Renal pelvis (tissue), 4 donors: ENCODE results near the gene ATP6V1B1. TPM values are rescaled to one million over a fixed set of nuclear protein-coding genes. Genes with fewer than 3 reads are reported as not detected.

ENCODE experiments used
- DNase-seq: peaks from one replicate; pipeline ENCODE4 v3.0.0-alpha.2; 2013
- polyA plus RNA-seq, 3 donors: library from polyadenylated mRNA; unstranded; fragments of 120-200 nt; gene quantifications; one replicate each; pipeline ENCODE4 v1.2.1, GENCODE V29; 2013; ENCODE audit not compliant: insufficient read length in 3 of 3

The ATP6V1B1 gene
- polyA plus RNA-seq, 3 donors = 78.2 to 108 (median 78.6) TPM

GRCh38 chr2:70922235-70923234, 13.2 kb upstream of the ATP6V1B1 start:
- no peak for DNase-seq

GRCh38 chr2:70923378-70924015, 12.2 kb upstream of the ATP6V1B1 start:
- DNase-seq = no peak

- no peak for DNase-seq
These were observed 9.7 kb upstream of the ATP6V1B1 start for GRCh38 chr2:70926042-70926441.

- DNase-seq = no peak
These were observed 8.6 kb upstream of the ATP6V1B1 start for GRCh38 chr2:70927138-70927537.

- DNase-seq = no peak
These were observed 8.1 kb upstream of the ATP6V1B1 start for GRCh38 chr2:70927641-70928040.

GRCh38 chr2:70928366-70928765, 7.3 kb upstream of the ATP6V1B1 start:
- DNase-seq = no peak

GRCh38 chr2:70930371-70931329, 5.0 kb upstream of the ATP6V1B1 start:
- DNase-seq = no peak

GRCh38 chr2:70931376-70932000, 4.2 kb upstream of the ATP6V1B1 start:
- no peak for DNase-seq

GRCh38 chr2:70932631-70933230, 3.0 kb upstream of the ATP6V1B1 start:
- no peak for DNase-seq

GRCh38 chr2:70934981-70935380, 719 bp upstream of the ATP6V1B1 start:
- DNase-seq = no peak

GRCh38 chr2:70936165-70936978, 672 bp downstream of the ATP6V1B1 start:
- DNase-seq = no peak

GRCh38 chr2:70936979-70937811, 1.5 kb downstream of the ATP6V1B1 start:
- no peak for DNase-seq

- no peak for DNase-seq
These were observed 2.3 kb downstream of the ATP6V1B1 start for GRCh38 chr2:70937866-70938585.

- no peak for DNase-seq
These were observed 2.9 kb downstream of the ATP6V1B1 start for GRCh38 chr2:70938586-70938950.

GRCh38 chr2:70939001-70939838, 3.5 kb downstream of the ATP6V1B1 start:
- no peak for DNase-seq

- no peak for DNase-seq
These were observed 4.3 kb downstream of the ATP6V1B1 start for GRCh38 chr2:70939839-70940580.

- DNase-seq = no peak
These were observed 5.5 kb downstream of the ATP6V1B1 start for GRCh38 chr2:70941186-70941585.
